ENCODE data around the gene TSPEAR. TPM values are rescaled to one million over a fixed set of nuclear protein-coding genes. Genes with fewer than 3 reads are reported as not detected.
"Not testable (repeated sequence)": the region's sequence is repeated elsewhere in the genome, so short reads cannot be mapped to it uniquely, and the experiment has no call there.

The TSPEAR gene
- total RNA-seq, 4 donors from 2014 or later: not detected

DNA sequence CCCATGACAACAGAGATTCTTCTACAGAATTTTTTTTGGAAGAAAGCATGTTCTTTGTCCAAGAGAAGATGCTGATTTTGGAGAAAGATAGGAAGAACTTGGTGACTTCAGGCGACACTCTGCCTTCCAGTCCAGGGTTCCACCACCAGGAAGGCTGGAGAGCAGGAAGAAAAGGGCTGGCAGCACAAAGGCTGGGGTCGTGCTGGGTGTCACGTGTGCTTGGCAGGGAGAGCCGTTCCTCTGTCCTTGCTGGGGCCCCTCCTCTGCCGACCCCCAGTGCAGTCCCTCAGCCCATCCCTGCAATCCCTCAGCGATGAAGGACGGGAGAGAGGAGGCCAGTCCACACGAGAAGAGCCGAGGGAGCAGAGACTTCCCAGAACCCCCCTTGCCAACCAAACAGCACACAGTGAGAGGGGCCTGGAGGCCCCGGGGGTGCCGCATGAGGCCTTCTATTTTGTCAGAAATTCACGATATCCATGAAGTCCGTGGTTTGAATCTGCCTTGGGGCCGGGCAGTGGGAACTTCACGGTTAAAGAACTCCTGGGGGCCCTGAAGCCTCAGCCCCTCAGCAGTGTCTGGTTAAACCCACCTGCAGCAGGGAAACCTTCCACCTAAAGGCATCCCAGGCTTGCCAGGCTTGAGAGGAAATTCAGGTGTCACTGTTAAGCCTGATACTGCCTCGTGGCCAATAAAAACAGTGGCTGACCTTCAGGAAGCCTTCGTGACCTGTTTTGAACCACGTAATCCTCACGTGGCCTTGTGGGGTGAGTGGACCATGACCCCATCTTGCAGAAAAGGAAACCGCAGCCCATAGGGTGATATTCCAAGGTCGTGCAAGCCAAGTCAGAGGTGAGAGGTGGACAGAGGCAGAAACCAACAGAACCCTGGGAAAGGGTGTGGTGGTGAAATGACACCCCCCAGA lies 11.0 kb downstream of the TSPEAR start:
- TF ChIP-seq, protein P1, sequence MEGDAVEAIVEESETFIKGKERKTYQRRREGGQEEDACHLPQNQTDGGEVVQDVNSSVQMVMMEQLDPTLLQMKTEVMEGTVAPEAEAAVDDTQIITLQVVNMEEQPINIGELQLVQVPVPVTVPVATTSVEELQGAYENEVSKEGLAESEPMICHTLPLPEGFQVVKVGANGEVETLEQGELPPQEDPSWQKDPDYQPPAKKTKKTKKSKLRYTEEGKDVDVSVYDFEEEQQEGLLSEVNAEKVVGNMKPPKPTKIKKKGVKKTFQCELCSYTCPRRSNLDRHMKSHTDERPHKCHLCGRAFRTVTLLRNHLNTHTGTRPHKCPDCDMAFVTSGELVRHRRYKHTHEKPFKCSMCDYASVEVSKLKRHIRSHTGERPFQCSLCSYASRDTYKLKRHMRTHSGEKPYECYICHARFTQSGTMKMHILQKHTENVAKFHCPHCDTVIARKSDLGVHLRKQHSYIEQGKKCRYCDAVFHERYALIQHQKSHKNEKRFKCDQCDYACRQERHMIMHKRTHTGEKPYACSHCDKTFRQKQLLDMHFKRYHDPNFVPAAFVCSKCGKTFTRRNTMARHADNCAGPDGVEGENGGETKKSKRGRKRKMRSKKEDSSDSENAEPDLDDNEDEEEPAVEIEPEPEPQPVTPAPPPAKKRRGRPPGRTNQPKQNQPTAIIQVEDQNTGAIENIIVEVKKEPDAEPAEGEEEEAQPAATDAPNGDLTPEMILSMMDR (IDR thresholded peaks at IDR 0.05; ENCODE audit: low read depth): no peak

DNA sequence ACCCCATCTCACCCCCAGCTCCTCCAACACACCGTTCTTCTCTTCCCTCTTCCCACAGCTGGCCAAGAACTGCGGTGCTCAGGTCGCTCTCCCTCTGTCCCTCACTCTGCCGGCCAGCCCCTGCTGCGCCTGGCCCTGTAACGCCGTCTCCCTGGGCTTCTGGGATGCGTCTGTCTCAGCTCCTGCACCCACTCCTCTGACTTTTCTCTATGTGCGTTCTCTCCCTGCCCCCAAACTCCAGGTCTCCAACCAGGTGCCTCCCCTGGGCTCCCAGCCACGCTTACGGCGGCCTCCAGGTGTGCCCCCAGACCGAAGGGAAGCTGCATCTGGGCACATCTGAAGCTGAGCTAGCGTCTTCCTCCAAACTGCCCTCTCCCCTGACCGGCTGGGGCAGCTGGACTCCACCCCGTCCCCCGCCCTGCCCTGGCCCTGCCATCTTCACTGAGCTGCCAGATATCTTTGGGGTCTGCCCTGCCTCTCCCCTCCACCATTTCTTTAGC lies 11.8 kb downstream of the TSPEAR start:
- TF ChIP-seq, protein P1 (IDR thresholded peaks at IDR 0.05; ENCODE audit: low read depth): no peak

DNA sequence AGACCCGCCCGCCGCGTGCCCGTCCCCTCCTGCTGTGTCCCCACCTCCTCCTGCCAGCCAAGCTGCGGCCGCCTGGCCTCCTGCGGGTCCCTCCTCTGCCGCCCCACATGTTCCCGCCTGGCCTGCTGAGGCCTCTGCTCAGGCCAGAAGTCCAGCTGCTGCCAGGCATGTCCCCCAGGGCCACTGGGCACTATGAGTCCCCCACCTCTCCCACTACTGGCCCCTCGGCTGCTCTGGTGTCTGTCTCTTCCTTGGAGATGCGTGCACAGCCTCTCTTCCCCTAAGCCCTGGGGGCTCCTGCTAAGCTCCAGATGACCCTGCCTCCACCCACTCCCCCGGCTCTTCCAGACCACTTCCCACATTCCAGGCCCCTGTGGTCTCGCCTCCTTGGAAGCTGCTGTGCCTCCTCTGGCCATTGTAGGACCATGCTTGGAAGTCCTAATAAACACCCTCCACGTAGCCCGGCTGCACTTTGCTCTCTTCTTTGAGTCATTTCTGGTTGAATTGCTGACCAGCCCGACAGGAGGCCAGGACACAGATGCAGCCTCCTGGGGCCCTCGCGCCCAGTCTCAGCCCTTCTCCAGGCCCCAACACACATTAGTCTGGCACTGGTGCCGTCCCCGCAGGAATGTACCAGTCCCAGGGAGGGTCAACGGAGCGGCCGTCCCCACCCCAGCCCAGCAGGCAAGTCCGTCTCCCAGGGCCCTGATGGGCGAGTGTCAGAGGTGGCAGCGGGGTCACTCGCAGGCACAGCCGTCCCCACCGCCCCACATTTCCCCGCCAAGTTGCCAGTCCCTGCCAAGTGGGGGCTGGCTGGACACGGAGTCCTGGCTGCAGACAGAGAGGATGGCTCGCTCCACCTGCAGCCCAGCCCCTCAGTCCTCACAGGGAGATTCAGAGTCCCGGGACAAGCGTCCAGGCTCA lies 13.3 kb downstream of the TSPEAR start:
- TF ChIP-seq, protein P1 (IDR thresholded peaks at IDR 0.05; ENCODE audit: low read depth): no peak

DNA sequence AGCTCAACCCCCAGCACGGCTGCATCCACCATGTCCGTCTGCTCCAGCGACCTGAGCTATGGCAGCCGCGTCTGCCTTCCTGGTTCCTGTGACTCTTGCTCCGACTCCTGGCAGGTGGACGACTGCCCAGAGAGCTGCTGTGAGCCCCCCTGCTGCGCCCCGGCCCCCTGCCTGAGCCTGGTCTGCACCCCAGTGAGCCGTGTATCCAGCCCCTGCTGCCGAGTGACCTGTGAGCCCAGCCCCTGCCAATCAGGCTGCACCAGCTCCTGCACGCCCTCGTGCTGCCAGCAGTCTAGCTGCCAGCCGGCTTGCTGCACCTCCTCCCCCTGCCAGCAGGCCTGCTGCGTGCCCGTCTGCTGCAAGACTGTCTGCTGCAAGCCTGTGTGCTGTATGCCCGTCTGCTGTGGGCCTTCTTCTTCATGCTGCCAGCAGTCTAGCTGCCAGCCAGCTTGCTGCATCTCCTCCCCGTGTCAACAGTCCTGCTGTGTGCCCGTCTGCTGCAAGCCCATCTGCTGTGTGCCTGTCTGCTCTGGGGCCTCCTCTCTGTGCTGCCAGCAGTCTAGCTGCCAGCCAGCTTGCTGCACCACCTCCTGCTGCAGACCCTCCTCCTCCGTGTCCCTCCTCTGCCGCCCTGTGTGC lies 14.1 kb downstream of the TSPEAR start, which contains the start of gene KRTAP10-12:
TSS of gene KRTAP10-12 (plus strand) at position 1 of the 639 bp plus-strand sequence. CDS start at position 31, 30 bp downstream.
- TF ChIP-seq, protein P1 (IDR thresholded peaks at IDR 0.05; ENCODE audit: low read depth): not testable (repeated sequence)

DNA sequence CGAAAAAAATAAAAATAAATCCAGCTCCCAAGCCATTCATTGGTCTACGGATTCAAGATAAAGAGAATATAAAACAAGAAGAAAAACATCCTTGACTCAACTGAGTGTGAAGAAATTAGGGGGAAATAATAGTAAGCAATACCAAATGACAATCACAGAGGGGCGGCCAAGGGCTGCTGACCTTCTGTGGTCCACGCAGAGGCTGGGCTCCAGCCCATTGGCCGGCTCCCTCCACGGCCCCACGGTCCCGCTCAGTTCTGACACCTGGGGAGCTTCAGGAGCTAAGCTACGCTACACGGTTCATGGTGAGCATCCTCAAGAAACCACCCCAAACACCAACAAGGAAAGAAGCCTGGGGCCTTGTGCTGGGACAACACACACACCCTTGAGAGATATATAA lies 14.8 kb downstream of the TSPEAR start:
- TF ChIP-seq, protein P1 (IDR thresholded peaks at IDR 0.05; ENCODE audit: low read depth): no peak

DNA sequence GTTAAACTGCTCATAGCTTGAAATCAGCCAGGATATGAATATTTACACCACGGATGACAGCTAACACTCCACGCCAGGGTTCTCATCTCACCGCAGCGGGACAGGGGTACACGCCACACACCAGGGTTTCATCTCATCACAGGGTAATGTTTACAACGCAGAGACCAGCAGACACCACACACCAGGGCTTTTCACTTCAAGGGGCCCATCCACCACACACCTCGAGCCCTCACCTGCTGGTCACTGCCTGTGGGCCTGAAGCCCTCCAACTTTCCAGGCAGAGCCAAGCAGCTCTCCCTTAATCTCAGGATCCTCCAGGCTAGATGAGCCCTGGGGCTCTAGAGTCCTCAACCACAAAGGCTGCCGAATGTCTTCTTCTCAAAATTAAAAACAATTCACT lies 15.7 kb downstream of the TSPEAR start:
- TF ChIP-seq, protein P1 (IDR thresholded peaks at IDR 0.05; ENCODE audit: low read depth): no peak

Data from subcutaneous adipose tissue (tissue), 4 donors.